Glomerular endothelial cell (primary cell): ENCODE results near the gene XPO1. TPM values are rescaled to one million over a fixed set of nuclear protein-coding genes. Genes with fewer than 3 reads are reported as not detected.
"Not testable (repeated sequence)": the region's sequence is repeated elsewhere in the genome, so short reads cannot be mapped to it uniquely, and the experiment has no call there.

Source experiments
- DNase-seq: peaks from one replicate; pipeline ENCODE4 v3.0.0-alpha.2; 2011; ENCODE audit warnings: low read depth, low spot score; ENCODE audit errors: extremely low read depth
- total RNA-seq: library from RNA; depleted of rRNA; stranded (reverse); fragments of >200 nt; gene quantifications from 2 replicates; pipeline ENCODE4 v1.2.3, GENCODE V29; 2015

Gene XPO1
- total RNA-seq, 1 donor from 2014 or later = 101 TPM

DNA sequence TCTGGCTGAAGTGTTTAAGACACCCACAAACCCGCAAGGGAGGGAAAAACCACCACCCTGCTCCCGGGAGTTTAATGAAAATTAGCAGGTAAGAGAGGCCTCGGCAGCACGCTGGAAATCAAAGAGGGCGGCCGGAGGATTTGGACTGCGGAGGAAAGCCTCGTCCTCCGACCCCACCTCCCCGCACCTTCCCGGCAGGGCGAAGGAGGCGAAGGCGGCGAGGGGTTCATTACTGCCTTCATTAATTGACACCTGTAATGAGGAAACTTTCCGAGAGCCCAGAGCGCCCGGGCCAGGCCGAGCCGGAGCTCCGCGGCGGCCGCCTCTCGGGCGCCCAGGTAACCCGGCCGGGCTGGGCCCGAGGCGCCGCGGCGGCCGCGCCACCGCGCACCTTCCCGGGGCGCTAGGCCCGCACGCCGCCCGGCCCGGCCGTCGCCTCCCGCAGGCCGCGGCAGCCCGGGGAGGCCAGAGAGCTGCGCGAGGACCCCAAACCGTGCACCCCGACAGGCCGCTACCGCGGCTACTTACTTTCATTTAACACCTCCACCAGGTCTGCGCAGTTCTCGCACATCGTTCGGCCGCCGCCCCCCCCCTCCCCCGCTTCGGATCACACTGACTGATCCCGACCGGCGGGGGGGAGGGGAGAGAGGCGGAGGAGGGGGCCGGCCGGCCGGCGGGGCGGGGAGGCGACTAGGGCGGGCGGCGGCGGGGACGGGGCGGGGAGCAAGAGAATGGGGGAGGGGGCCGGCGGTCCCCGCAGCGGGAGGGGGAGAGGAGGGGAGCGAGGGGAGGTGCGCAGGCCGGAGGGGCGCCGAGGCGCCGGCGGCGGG lies 67.8 kb downstream of the XPO1 start:
- DNase-seq = no peak

DNA sequence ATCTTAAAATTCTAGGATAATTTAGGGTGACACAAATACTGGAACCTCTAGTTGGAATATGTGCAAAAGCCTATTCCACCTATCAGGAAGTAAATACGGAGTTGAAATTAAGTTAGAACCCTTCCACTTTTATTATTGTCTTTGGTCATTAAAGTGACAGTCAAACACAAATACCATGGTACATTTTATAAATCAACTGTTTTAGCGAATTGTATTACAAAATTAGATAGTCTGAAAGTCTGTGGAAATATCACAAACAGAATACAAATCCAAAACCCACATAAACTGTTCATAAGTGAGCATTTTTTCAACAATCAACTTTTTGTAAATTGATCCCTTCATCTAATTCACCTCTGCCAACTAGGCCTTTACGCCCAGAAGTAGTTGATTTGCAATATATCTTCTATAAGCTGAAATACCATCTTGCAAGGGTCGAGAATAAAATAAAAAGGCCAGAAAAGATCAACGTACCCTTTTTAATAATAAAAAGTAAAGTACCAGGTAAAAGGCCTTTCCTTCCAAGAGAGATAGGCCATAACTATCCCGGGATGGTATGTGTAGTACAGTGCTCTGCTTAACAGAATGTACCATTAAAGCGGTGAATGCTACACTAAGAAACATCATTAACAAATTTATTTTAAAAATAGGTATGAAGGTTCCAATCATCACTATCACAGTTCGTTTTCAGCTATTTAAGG lies 68.6 kb downstream of the XPO1 start:
- no peak for DNase-seq

DNA sequence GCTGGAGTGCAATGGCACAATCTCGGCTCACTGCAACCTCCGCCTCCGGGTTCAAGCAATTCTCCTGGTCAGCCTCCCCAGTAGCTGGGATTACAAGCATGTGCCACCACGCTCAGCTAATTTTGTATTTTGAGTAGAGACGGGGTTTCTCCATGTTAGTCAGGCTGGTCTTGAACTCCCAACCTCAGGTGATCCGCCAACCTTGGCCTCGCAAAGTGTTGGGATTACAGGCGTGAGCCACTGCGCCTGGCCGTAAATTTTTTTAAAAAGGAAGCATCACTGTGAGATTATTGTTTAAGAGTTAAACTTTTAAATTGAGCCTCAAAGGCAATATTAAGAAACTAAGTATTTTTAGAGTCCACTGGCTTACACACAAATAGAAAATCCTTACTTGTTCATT lies 69.9 kb downstream of the XPO1 start:
- DNase-seq = not testable (repeated sequence)

DNA sequence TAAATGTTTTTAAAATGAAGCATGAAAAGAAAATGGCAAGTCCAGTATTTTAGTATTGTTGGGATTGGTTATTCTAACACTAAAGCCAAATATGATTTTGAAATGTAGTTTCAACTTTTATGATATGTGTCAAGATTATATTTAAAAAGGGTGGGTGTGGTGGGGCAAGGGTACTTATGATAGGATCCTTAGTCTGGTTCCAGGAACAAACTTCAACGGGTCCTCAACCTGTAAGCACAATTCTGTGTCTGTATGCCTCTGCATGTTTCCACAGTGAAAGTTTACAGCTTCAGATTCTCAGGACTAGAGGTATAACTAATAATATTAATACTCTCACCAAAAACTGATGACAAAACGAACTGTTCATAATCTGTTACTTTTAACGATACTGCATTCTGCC lies 73.1 kb downstream of the XPO1 start:
- no peak for DNase-seq

DNA sequence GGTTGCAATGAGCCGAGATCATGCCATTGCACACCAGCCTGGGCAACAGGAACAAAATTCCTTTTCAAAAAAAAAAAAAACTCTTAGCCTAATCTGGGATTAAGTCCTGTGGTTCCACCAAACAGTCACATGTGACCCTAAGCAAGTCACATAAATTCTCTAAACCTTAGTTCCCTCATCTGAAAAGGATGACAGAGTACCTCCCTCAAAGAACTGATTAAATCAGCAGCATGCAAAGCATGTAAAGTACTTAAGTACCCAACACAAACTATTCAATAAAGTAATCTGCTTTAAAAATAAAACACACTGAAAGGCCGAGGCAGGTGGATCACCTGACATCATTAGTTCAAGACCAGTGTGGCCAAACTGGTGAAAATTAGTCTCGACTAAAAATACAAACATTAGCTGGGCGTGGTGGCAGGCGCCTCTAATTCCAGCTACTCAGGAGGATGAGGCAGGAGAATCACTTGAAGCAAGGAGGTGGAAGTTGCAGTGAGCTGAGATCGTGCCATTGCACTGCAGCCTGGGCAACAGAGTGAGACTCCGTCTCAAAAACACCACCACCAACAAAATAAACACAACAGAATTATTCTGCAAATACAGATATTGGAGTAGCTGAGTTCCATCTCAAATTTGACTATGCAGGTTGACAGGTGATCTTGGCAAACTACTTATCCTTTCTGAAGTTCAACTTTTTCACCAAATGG lies 74.2 kb downstream of the XPO1 start:
- DNase-seq = no peak

DNA sequence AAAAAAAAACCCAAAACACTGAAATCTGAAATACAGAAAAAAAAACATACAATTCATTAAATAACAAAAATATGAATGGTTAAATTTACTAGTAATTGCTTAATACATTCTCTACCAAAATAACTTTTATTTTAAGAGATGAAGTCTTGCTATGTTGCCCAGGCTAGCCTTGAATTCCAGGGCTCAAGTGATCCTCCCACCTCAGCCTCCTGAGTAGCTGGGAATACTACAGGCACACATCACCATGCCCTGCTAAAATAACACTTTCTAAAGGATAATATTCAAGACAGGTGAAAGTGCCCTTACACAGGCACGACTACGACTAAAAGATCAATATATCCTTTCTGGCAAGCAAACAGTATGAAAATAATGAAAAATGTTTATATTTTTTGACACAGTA lies 76.8 kb downstream of the XPO1 start:
- no peak for DNase-seq

DNA sequence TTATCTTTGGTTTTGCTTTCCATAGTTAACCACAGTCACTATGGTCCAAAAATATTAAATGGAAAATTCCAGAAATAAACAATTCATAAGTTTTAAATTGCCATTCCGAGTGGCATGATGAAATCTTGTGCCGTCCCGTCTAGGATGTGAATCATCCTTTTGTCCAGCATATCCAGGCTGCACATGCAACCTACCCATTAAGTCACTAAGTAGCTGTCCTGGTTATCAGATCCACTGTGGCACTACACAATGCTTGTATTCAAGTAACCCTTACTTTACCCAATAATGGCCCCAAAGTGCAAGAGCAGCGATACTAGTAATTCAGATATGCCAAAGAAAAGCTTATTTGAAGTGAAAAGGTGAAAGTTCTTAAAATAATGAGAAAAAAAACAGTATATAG lies 78.0 kb downstream of the XPO1 start:
- DNase-seq = no peak

DNA sequence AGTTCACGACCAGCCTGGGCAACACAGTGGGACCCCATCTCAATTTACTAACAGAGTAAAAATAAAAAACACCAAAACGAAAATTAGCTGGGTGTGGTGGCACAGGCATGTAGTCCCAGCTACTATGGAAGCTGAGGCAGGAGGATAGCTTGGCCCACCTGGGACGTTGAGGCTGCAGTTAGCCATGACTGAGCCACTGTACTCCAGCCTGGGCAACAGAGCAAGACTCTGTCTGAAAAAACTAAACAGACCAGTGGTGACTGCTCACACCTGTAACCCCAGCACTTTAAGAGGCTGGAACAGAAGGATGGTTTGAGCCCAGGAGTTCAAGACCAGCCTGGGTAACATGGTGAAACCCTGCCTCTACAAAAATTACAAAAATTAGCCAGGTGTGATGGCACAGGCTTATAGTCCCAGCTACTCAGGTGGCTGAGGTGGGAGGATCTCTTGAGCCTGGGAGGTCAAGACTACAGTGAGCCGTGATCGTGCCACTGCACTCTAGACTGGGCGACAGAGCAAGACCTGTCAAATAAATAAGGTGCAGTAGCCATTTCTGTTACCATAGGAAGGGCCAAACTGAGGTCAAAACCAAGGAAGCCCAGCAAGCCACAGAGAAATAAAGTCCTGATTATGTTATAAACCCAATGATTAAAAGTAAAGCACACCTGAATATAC lies 81.3 kb downstream of the XPO1 start:
- no peak for DNase-seq

DNA sequence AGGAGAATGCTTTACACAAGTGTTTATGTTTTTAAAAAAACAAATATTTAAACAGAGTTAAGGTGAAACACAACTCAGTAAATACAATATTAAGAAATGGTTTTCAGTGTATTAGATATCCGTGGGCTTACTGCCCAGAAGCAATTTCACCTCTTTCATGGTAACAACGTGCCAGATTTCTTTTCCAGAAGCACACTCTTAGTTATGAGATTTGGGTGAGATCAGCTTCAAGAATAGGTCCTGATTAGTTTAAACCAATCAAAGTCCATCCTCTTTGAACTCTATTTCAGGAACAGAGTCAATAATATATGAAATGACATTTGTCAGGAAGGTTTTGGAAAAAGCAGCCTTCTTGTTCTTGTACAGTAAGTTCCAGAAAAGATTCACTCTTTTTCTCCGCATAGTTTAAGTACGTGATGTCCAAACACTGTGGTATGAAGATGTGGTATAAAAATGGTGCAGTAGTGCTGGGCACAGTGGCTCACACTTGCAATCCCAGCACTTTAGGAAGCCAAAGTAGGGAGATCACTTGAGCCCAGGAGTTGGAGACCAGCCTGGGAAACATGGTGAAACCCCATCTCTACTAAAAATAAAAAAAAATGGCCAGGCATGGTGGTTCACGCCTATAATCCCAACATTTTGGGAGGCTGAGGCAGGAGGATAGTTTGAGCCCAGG lies 81.9 kb downstream of the XPO1 start:
- no peak for DNase-seq

DNA sequence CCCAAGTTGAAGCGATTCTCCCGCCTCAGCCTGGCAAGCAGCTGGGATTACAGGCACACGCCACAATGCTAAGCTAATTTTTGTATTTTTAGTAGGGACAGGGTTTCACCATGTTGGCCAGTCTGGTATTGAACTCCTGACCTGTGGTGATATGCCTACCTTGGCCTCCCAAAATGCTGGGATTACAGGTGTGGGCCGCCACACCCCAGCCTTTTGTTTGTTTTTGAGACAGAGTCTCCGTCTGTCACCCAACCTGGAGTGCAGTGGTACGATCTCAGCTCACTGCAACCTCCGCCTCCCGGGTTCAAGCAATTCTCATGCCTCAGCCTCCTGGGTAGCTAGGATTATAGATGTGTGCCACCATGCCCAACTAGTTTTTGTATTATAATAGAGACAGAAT lies 83.2 kb downstream of the XPO1 start:
- DNase-seq = not testable (repeated sequence)

DNA sequence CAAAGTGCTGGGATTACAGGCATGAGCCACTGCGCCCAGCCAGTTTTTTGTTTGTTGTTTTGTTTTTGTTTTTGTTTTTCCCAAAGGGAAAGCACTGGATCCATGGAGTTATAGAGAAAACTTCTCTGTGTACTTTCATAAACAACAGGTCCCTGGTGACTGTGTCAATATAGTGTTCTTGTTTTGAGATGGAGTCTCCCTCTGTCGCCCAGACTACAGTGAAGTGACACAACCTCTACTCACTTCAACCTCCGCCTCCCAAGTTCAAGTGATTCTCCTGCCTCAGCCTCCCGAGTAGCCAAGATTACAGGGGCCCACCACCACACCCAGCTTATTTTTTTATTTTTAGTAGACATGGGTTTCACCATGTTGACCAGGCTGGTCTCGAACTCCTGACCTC lies 83.8 kb downstream of the XPO1 start:
- DNase-seq = no peak

DNA sequence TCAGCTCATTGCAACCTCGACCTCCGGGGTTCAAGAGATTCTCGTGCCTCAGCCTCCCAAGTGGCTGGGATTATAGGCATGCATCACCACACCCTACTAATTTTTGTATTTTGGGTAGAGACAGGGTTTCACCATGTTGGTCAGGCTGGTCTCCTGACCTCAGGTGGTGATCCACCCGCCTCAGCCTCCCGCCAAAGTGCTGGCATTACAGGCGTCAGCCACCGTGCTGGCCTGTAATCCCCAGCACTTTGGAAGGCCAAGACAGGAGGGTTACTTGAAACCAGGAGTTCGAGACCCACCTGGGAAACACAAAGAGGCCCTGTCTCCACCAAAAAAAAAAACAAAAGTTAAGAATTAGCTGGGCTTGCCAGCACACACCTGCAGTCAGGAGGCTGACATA lies 85.8 kb downstream of the XPO1 start:
- DNase-seq = no peak

DNA sequence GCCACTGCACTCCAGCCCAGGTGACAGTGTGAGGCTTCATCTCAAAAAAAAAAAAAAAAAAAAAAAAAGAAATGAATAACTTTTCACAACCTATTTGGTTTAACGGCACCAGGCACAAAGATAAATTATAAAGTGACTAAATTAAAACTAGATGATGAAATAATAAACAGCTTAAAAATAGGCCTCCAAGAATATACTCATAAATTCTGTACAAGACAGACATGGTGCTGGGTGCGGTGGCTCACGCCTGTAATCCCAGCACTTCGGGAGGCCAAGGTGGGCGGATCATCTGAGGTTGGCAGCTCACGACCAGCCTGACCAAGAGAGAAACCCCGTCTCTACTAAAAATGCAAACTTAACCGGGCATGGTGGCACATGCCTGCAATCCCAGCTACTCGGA lies 87.0 kb downstream of the XPO1 start:
- no peak for DNase-seq

DNA sequence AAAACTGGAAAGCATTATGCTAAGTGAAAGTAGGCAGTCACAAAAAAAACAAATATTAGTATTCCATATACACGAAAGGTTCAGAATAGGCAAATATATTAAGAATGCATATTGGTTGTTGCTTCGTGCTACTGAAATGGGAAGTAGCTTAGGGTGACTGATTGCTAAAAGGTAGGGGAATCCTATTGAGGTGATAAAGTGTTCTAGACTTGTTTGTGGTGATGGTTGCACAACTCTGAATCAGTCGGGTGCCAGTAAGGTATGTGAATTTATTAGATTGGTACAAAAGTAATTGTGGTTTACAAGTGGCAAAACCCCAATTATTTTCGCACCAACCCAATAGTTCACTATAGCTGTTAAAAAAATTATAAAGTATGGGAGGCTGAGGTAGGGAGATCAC lies 88.0 kb downstream of the XPO1 start:
- DNase-seq = no peak

DNA sequence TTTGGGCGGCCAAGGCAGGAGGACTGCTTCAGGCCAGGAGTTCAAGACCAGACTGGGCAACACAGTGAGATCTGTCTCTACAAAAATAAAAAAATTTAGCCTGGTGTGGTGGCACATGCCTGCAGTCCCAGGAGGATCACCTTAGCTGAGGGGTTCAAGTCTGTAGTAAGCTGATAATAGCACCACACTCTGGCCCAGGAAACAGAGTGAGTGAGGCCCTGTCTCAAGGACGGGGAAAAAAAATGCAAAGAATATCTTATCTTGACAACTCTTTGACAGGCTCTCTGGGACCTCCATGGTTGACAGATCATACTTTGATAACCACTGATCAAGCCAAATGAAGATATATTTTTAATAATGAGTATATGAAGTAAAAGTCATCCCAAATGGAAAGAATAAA lies 89.9 kb downstream of the XPO1 start:
- no peak for DNase-seq

DNA sequence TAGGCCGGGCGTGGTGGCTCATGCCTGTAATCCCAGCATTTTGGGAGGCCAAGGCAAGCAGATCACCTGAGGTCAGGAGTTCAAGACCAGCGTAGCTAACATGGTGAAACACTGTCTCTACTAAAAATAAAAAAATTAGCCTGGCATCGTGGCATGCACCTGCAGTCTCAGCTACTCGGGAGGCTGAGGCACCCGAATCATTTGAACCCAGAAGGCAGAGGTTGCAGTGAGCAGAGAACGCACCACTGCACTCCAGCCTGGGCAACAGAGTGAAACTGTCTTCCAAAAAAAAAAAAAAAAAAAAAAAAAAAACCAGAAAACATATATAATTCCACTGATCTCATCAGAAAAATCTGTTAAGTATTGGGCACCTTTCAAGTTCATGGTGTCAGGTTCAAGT lies 91.2 kb downstream of the XPO1 start:
- not testable (repeated sequence) for DNase-seq

DNA sequence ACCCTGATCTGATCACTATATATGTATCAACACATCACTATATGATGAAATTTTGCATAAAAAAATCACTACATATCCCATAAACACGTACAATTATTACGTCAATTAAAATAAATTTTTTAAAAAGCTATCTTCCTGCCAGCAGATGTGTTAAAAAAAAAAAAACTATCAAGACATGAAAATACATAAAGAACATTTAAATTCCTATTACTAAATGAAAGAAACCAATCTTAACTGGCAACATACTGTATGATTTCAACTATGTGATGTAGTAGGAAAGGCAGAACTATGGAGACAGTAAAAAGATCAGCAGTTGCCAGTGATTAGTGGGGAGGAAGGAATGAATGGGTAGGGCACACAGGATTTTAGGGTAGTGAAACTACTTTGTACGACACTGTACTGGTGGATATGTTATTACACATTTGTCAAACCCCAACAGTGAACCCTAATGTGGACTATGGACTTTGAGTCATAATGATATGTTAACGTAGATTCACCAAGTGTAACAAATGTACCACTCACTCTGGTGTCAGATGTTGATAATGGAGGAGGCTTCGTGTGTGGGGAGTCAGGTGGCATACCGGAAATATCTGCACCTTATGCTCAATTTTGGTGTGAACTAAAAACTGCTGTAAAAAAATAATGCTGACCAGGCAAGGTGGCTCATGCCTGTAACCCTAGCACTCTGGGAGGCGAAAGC lies 94.7 kb downstream of the XPO1 start:
- no peak for DNase-seq

DNA sequence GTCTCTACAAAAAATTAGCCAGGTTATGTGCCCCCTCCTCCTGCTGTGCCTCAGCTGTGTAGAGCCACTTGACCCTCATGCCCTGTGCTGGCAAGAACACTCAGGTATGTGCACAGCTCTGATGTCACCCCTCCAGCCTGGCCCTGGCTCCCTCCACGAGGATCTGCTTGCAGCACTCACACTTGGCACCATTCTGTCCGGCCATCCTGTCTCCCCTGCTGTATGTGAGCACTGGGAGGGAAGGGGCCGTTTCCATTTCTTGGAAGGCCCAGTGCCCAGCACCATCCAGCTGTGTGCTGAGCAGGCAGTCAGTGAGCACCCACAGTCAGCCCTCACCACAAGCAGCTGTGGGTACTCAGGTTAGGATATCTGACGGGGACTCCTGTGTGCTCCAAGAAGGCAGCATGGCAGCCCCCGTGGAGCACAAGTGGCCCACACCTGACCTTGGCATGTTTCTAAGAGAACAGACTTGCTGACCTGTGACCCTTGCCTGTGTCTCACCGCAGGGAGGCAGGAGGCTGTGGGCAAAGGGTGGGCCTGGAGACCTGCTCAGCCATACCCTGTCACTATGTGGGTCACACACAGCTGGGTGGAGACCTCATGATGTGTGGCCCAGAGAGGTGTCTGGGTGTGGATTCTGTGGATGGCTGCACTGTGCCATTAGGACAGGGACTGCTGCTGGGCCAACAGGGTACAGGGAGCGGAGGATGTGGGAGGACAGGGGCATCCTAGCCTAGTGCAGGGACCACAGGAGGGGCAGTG lies 98.7 kb downstream of the XPO1 start:
- no peak for DNase-seq

DNA sequence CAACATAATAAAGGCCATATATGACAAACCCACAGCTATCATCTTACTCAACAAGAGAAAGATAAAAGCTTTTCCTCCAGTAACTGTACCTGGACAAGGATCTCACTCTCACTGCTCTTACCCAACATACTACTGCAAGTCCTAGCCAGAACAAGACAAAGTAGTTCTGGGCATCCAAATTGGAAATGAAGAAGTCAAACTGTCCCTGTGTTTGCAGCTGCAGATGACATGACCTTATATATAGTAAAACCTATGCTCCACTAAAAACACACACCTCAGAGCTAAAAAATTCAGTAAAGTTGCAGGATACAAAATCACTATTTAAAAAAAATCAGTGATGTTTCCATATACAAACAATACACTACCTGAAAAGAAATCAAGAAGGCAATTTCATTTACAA lies 99.5 kb downstream of the XPO1 start:
- DNase-seq = no peak
